ENCODE measurements around the gene GPR146. TPM values are rescaled to one million over a fixed set of nuclear protein-coding genes. Genes with fewer than 3 reads are reported as not detected.

Gene GPR146
- total and polyA plus RNA-seq, 9 donors: 6.1 to 25.0 (median 8.4) TPM

DNA sequence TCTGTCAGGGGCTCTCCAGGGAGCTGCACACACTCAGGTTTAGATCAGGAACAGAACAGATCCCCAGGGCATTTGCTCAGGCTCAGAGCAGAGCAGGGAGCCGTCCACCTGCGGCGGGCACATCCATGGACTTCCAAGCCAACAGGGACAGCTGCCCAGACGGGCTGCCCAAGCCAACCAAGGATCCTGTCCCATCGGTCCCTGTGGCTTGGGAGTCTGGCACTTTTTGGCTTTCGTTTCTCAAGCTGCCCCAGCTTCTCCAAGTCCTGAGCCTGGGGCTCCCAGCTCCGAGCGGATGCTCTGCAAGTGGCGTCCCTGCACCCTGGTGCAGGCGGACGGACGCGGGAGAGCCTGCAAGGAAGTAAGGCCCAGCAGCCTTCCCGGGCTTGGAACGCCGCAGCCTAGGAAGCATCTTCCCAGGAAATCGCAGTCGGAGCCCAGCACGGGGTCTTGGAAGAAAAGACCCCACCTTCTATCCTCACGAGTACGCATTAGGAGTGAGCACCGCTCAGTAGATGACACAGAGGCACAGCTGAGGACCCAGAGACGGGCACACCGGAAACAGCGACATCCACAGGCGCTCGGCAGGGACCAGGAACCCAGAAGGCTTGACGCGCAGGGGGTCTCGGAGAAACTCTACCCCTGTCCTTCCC lies 6.0 kb downstream of the GPR146 start:
- no peak overlapping the region for H3K27ac ChIP-seq
- intact Hi-C loops (cut with DNase I): no loop called here
- H3K27me3 ChIP-seq: no peaks in the 10 kb centered on the region
- H3K9me3 ChIP-seq: no peaks in the 10 kb centered on the region
- no peak for DNase-seq
- H3K4me1 ChIP-seq (ENCODE audit: insufficient read depth): peaks cover 17% of the 10 kb centered on the region
- no peak overlapping the region for H3K4me3 ChIP-seq
- WGBS, 3 donors: 92 to 97% (median 95%) methylated on average over 30 of the region's 30 CpGs
- H3K36me3 ChIP-seq: no peaks in the 10 kb centered on the region
- TF ChIP-seq POLR2A (IDR thresholded peaks at IDR 0.05) (no peak), EP300 (IDR thresholded peaks at IDR 0.05) (no peak), CTCF (IDR thresholded peaks at IDR 0.05) (no peak)

- H3K27me3 ChIP-seq: no peaks in the 10 kb centered on the region
- intact Hi-C loops (cut with DNase I): no loop called here
- H3K4me1 ChIP-seq (ENCODE audit: insufficient read depth): peaks cover 23% of the 10 kb centered on the region
- H3K36me3 ChIP-seq: no peaks in the 10 kb centered on the region
- no peaks in the 10 kb centered on the region for H3K9me3 ChIP-seq
- H3K27ac ChIP-seq: no peak overlapping the region
- no peak for DNase-seq
- WGBS, 3 donors: 71 to 73% (median 72%) methylated on average over 22 of the region's 22 CpGs
- no peak overlapping the region for H3K4me3 ChIP-seq
- TF ChIP-seq EP300 (IDR thresholded peaks at IDR 0.05) (no peak), POLR2A (IDR thresholded peaks at IDR 0.05) (no peak)
Observed at GRCh38 chr7:1050956-1051690, 6.8 kb downstream of the GPR146 start.

DNA sequence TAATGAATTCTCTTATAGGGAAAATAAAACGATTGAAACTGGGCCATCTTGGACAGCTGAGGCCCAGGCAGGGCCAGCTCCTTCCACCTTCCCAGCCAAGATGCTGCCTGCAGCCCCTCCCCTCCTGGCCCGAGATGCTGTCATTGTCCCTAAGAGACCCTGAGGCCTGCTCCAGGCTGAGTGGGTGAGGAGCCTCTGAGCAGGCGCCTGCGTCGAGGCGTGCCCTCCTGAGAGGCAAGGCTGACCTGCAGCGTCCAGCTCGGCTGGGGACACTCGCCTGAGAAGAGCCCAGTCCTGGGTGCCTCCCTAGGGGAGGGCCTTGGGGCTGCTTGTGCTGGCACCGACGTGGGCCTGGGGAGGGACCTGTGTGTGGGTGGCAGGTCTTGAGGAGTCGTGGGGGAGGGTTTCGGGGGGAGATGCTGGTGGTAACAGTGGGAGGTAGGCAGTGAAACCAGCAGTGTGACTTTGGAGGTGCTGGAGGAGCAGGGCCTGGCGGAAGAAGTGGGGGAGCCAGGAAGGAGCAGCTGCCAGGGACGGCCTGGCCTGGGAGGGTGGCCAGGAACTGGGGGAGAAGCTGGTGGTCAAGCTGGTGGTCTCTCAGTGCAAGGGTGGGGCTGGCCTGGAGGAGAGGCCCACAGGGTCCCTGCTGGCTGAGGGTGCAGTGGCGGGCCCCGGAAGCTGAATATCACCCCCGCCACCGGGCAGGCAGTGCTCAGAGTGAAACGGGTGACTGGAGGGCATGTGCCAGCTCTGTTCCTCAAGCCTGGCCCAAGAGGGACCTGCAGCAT lies 7.9 kb downstream of the GPR146 start:
- Histone ChIP-seq H3K36me3 (no peaks in the 10 kb centered on the region), H3K27ac (peak overlapping the region; percentile 35 to 44), H3K4me1 (ENCODE audit: insufficient read depth) (peaks cover 27% of the 10 kb centered on the region), H3K27me3 (no peaks in the 10 kb centered on the region), H3K4me3 (no peak overlapping the region), H3K9me3 (no peaks in the 10 kb centered on the region)
- TF ChIP-seq CTCF (IDR thresholded peaks at IDR 0.05): no peak
- no peak for TF ChIP-seq POLR2A (IDR thresholded peaks at IDR 0.05)
- TF ChIP-seq EP300 (IDR thresholded peaks at IDR 0.05): no peak
- DNase-seq: no peak
- 62 to 70% (median 68%) methylated on average over 20 of the region's 20 CpGs for WGBS, 3 donors
- intact Hi-C loops (cut with DNase I): no loop called here

GRCh38 chr7:1053002-1053411 lies 8.7 kb downstream of the GPR146 start:
- DNase-seq: no peak
- no peak overlapping the region for H3K4me3 ChIP-seq
- no peaks in the 10 kb centered on the region for H3K9me3 ChIP-seq
- H3K27ac ChIP-seq: peak overlapping the region; percentile 35 to 44
- H3K27me3 ChIP-seq: no peaks in the 10 kb centered on the region
- peaks cover 27% of the 10 kb centered on the region for H3K4me1 ChIP-seq (ENCODE audit: insufficient read depth)
- no peaks in the 10 kb centered on the region for H3K36me3 ChIP-seq
- WGBS, 3 donors: 83 to 89% (median 86%) methylated on average over 17 of the region's 17 CpGs
- intact Hi-C loops (cut with DNase I): no loop called here
- TF ChIP-seq EP300 (IDR thresholded peaks at IDR 0.05) (no peak), CTCF (IDR thresholded peaks at IDR 0.05) (no peak)
